GM20431 (cell line): ENCODE measurements around the gene STK32A.
"Not testable (repeated sequence)": the region's sequence is repeated elsewhere in the genome, so short reads cannot be mapped to it uniquely, and the experiment has no call there.

Experiments
- in situ Hi-C: fragments of 300-500 bp; cut with MseI, MboI; formaldehyde crosslinking; loops from one replicate; pipeline ENCODE4 v1.15.0; 2020; ENCODE audit warnings: low sequenced_read_pairs; ENCODE audit not compliant: unreplicated experiment

STK32A gene

DNA sequence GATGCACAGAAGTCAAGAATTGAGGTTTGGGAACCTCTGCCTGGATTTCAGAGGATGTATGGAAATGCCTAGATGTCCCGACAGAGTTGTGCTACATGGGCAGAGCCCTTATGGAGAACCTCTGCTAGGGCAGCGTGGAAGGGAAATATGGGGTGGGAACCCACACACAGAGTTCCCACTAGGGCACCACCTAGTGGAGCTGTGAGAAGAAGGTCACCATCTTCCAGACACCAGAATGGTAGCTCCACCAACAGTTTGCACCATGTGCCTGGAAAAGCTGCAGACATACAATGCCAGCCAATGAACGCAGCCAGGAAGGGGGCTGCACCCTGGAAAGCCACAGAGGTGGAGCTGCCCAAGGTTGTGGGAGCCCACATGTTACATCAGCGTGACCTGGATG lies 104.5 kb downstream of the STK32A start:
- in situ Hi-C loops, result no loop called here

DNA sequence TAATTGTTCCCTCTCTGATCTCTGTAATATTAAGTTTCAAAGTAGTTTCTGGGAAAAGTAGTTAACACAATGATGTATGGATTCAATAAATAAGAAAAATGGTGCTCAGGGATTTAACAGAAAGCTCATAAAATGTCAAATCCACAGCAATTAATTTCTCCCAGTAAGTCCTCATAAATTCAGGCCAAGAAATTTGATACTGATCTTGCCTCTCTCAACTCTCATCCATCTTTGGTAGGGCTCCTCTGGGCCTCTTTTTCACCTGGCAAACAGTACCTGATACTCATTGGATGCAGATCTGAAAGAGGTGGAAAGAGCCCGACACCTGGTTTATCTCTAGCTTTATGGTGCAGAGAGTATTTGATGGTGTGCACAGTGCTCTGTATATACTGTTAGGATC lies 106.1 kb downstream of the STK32A start:
- in situ Hi-C loops, result no loop called here

DNA sequence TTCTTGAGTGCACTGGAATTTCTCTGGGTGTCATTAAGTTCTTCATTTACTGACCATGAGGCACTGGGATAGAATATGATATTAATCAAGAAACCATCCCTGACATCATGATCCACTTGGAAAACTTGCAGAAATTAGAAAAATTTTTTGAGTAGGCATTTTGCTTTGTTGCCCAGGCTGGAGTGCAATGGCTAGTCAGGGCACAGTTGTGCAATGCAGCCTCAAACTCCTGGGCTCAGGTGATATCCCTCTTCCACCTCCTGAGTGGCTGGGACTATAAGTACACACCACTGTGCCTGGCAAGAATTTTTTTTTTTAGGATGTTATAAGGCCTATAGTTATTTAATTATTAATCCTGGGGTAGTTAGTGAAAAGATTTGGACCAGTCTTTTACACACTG lies 106.5 kb downstream of the STK32A start:
- in situ Hi-C loops, result no loop called here

DNA sequence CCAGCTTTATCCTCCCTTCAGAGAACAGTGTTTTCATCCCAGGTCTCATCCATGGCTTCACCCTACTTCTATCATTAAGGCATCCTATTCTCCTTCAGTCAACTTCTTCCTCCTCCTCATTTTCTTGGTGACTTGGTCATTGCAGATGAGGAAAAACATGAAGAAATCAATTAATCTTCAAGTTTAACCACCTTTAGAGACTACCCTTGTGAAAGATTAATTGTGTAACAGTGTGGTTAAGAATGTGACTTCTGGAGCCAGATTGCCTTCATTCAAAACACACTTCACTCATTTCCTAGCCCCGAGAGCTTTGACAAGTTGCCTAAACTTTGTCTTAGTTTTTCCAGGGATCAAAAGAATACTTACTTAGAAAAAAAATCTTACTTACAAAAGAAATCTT lies 110.0 kb downstream of the STK32A start:
- in situ Hi-C loops, result no loop called here

DNA sequence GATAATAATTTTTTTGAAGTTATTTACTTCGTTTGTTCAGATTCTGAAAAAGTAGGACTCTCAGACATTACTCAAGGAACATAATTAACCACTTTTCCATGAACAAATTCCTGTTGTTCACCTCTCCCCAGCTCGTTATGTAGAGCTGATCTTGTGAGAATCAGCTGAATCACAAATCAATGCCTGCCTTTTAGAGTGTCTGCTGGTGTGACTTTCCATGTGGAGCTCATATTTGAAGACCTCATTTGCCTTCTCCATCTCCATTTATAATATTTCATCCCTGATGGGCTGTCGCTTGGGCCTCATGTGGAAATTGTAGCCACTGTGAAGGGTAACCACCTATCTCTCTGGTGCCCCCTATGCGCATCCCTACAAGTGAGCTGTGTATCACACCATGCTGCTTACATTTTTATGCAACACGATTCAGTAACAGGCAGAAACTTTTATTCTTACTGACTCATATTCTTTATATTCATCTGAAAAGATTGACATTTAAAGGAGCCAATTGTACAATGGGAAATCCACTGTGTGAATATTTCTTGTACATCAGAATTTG lies 111.3 kb downstream of the STK32A start:
- in situ Hi-C loops, result no loop called here

DNA sequence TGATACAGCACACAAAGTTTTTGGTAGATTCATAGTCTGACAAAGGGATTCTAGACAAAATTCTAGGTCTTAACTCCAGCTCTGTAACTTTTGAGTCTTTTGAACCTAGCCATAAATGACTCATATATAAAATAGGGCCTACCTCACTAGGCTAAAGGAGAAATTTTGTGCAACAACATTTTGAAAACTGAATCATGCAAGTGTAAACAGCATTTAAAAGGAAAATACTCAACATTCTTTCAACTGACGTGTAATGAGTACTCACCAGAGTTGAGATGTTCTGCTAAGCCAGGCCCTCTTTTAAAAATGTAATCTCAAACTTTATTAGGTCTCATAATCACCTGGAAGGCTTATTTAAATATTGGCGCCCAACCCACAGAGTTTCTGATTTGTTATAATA lies 113.2 kb downstream of the STK32A start:
- in situ Hi-C loops, result no loop called here

DNA sequence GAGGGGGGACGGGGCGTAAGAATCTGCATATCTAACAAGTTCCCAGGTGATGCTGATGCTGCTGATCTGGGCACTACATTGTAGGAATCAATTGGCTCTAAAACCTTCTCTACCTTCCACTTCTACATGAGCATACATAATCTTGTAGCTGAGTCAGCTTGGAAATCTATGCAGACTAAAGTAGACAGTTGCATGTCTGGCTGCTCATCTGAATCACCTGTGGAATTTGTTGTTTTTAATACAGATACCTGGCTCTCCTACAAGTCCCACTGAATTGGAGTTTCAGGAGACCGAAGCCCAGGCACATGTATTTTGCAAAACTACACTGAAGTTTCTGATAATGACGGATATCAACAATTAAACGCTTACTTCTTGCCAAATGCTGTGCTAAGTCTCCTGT lies 113.6 kb downstream of the STK32A start:
- in situ Hi-C loops, result no loop called here

DNA sequence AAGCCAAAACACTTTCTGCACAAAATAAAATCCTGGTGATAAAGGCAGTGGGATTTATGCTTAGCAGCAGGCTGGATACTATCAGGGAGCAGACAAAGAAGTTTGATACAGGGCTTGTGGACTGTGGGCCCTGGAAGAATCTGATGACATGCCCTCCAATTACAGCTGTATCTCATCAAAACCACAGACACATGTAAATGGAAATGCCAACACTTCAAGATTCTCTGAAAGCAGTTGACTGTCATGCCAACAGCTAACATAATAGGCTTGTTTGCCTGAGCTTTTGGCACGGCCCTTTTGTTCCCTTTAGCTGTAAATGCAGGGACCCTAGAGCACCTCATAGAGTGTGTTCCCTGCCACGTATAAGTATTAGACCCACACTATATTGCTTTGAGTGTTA lies 114.4 kb downstream of the STK32A start:
- in situ Hi-C loops, result no loop called here

DNA sequence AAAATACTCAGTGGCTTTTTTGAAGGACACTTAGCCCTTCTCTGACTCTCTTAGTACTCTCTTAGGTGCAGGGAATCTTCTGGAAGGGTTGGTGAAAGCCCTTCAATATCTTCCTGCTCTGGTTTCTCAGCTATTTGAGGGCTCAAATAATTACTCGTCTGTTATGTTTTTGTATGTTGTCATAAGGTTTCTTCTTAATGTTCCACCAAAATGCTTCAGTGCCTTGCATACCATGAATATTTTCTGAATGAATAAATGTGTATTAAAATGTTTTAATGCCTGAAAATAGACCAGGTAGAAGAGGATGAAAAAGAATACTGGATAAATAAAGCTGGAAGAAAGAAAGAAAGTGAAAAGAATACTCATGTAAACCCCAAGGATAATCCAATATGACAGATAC lies 124.3 kb downstream of the STK32A start:
- in situ Hi-C loops, result no loop called here

DNA sequence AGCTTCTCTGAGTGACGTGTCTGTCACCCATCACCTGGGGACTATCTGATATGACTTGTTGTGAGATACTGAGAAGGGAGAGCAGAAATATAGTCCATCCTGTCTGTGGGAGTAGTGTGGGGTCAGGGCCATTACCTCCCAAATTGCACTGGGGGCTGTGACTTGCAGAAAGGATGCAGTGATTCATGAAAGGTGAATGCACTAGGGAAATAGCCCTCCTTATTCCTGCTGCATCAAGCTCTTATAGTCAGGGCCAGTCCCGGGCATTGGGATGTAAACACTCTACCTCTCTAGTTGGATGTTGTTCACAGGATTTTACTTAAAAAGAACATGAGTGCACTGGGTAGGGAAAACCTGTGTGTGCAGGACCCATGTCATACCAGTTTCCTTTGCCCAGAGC lies 124.8 kb downstream of the STK32A start:
- in situ Hi-C loops, result no loop called here

DNA sequence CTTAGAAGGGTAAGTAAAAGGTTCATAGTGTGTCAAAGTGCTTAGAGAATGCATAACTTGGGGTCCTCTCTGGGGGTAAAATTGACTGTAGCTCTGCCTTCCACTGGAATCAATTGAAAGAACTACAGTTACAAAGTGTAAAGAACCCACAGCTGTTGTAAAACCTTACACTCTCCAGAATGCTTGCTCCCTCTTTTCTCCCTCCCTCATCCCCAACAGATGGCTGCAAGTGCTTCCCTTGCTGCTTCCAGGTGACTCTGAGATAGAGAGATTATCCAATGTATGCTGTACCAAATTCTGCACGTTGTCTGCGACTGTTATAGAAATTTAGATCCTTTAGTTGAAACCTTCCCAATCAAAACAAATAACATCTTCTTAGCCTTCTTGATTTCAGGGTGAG lies 126.0 kb downstream of the STK32A start:
- in situ Hi-C loops, result no loop called here

DNA sequence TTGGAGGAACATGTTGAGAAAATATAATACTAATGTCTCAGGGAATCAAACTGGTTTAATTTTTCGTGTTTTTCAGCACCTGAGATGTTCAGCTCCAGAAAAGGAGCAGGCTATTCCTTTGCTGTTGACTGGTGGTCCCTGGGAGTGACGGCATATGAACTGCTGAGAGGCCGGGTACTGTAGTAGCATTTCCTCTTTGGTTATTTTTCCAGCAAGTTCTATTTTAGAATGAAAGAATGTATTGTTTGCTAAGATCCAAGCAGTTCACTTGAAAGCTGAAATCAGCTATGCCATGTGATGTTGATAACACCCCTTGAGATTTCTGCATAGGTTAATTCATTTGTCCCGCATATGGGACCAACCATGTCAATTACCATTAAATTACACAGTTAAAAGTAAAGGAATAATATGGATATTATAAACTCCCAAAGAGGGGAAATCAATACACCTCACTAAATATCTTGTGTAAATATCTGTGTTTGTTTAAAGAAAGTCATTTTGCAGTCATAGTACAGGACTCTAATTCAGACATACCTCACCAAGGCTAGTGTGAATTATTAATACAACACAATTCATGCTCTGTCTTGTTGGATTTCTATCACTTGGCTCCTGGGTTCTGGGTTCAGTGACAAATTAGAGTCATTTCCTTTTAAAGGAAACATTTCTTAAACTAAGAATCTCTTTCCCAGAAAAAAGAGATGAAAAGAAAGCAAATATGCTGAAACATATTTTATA lies 126.8 kb downstream of the STK32A start:
- in situ Hi-C loops, result no loop called here

DNA sequence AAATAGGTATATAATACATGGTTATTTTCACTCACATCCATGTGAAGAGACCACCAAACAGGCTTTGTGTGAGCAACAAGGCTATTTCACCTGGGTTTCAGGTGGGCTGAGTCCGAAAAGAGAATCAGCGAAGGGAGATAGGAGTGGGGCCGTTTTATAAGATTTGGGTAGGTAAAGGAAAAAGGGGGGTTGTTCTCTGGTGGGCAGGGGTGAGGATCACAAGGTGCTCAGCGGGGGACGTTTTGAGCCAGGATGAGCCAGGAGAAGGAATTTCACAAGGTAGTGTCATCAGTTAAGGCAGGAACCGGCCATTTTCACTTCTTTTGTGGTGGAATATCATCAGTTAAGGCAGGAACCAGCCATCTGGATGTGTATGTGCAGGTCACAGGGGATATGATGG lies 132.6 kb downstream of the STK32A start:
- in situ Hi-C loops, result not testable (repeated sequence)

DNA sequence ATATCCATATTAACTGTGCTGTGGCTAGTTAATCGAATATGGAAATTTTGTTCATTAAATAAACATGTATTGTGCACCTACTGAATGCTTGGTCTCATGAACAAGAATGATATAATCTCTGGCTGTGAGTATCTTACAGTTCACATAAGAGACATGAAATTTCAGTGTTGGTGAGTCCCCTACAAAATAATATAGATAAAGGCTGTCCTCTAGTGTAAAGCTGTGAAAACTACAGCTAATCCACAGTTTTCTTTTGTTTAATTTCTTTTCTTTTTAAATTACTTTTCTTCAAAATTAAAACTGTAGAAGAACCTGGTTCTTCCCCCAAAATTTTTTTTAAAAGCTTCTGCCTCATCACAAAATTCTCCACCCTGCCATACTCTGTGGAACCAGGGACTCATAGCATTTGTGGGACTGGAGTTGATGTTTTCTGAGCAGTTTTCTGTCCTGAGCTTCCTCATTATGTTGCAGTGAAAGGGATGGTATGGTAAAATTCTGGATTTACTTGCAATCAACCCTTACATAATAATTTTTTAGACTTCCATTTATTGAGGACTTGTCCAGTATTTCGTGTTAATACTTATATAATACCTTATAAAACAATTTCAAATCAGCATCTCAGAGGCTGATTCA lies 135.0 kb downstream of the STK32A start:
- in situ Hi-C loops, result no loop called here

DNA sequence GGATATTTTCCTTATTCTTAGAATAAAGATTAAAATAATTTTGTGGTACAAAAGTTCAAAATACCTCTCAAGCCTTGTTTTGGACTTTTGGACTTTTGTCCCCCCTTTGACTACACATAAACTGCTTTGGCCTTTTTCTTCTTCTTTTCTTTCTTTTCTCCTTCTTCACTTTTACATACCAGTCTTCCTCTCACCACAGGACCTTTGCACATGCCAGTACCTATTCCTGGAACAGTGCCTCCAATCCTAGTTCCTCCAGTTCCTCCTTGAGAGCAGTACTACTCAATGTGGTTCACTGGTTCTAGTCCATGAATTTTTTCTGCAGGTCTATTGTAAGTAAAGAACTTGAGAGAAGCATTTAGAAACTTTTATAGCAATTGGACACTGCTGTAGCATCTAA lies 136.5 kb downstream of the STK32A start:
- in situ Hi-C loops, result no loop called here

DNA sequence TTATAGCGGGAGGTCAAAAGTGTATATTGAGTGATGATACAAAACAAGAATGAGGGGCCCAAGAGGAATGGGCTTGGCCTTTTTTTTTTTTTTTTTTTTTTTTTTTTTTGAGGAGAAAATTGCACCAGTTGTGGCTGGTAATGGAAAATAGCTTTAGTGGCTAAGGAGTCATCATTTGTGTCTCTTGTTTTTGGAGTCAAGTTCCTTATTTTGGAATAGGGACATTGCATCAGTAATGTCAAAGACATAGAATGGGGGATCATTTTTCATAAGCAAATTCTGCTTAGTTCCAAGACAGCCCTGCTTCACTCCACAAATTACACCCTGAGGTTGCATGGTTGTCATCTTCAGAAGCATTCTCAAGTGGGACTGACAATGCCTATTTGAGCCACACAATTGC lies 137.4 kb downstream of the STK32A start:
- in situ Hi-C loops, result no loop called here

DNA sequence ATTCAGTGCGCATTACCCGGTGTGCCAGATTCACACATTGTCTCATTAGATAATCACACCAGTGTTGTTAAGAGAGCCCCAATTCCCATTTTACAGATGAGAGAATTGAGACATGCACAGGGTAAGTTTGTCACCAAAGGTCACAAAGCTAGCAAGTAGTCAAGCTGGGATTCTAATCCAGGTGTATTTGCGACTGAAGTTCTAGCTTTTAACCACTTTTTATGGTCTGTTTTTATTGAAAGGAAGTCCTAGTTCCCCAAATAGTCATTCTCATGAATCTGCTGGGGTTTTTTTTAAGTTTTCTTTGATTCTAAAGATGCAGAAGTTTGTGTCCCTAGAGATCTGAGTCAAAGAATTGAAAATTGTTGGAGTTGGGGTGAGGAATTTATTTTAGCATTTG lies 138.5 kb downstream of the STK32A start:
- in situ Hi-C loops, result no loop called here

DNA sequence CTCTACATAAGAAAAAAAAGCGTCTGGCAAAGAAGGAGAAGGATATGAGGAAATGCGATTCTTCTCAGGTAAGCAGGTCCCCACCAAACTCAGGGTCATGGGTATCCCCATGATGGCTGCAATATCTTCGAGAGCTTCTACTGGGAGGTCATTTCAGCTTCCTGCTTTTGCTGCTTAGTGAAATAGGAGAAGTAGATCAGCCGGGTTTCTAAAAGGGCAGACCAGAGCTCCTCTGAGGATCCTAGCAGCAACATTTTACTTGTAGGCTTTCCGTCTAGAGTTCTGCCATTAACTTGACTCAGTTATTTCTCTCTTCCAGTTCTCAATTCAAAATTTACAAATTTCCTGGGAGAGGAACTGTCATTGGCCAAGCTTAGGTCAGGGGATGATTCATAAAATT lies 140.3 kb downstream of the STK32A start:
- in situ Hi-C loops, result no loop called here

DNA sequence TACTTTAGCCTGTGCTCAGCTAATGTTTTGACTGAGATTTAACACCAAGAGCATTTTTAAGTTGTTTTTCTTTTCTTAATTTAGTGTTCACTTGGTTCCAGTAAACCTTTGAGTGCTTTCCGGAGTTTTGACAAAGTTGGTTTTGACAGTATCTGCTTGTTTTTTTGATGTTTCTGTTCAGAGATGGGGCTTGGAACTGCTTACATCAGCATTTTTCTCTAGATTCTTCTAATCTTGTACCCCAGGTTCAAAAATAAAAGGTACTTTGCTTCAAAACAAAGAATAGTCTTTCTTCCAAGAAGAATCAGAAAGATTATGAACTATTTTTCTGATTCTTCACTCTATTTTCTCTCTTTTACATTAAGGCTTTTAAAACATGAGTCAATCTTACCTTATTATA lies 142.9 kb downstream of the STK32A start:
- in situ Hi-C loops, result no loop called here

DNA sequence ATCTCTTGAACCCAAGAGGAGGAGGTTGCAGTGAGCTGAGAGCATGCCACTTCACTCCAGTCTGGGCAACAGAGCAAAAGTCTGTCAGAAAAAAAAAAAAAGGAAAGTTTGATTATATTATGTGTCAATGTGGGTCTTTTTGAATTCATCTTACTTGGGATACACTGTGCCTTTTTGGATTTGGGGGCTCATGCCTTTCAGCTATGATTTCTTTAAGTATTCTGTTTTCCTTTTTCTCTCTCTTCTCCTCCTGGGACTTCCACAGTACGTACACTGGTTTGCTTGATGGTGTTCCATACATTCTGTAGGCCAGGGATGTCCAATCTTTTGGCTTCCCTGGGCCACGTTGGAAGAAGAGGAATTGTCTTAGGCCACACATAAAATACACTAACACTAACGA lies 146.7 kb downstream of the STK32A start:
- in situ Hi-C loops, result no loop called here

DNA sequence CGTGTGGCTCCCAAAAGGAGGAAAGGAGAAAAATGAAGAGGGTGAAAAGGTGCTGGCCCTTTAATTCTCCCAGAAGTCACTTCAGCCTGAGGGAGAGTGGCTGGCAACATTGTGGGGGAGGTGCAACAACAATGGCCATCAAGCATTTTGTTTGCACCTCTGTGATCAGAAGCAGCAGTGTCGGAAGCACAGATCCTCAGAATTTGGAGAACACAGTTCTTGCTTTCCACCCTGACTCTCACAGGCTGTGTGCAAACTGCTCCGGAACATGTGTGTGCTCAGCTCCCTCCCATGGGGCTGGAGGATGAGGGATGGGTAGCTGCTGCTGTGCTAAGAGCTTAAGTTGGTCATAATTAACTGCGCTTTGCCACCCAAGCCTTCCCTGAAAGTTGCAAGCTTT lies 147.9 kb downstream of the STK32A start:
- in situ Hi-C loops, result no loop called here
